Activated CD4-positive, alpha-beta T cell treated with anti-CD3 and anti-CD28 coated beads, Interleukin-2, amount 10 ng/mL, durations not matched to agents 7 days and 5 days (primary cell): ENCODE measurements around the gene LIMS2. TPM values are rescaled to one million over a fixed set of nuclear protein-coding genes. Genes with fewer than 3 reads are reported as not detected.

Source experiments
- CTCF ChIA-PET: fragments of 350-600 bp; sonication (Branson Sonifier 250); formaldehyde crosslinking; loops from one replicate; lab custom pipeline; 2021; ENCODE audit warnings: antibody characterized with exemption; lab: Charles Lee
- POLR2A ChIA-PET: fragments of 350-600 bp; sonication (Branson Sonifier 250); formaldehyde crosslinking; loops from one replicate; lab custom pipeline; 2021; ENCODE audit warnings: antibody characterized with exemption; lab: Charles Lee
- DNase-seq: peaks from one replicate; pipeline ENCODE4 v3.0.0-alpha.2; 2020
- H3K27ac Mint-ChIP-seq: one replicate; pipeline ENCODE4 v1.8.0; 2021; ENCODE audit warnings: mild to moderate bottlenecking, moderate library complexity, mixed read lengths
- H3K27me3 Mint-ChIP-seq: one replicate; pipeline ENCODE4 v1.8.0; 2021; ENCODE audit warnings: mixed read lengths
- H3K36me3 Mint-ChIP-seq: one replicate; pipeline ENCODE4 v1.8.0; 2021; ENCODE audit warnings: low read depth, mixed read lengths
- H3K4me1 Mint-ChIP-seq: one replicate; pipeline ENCODE4 v1.8.0; 2021; ENCODE audit warnings: mixed read lengths
- H3K4me3 Mint-ChIP-seq: one replicate; pipeline ENCODE4 v1.8.0; 2021; ENCODE audit warnings: mild to moderate bottlenecking, moderate library complexity, mixed read lengths
- H3K9me3 Mint-ChIP-seq: one replicate; pipeline ENCODE4 v1.8.0; 2021; ENCODE audit warnings: mixed read lengths
- total RNA-seq, 2 experiments: library from RNA; stranded (reverse); gene quantifications; one replicate each; pipeline ENCODE4 v1.2.3, GENCODE V29; 2021

Gene LIMS2
- total RNA-seq, 2 experiments from 2014 or later, result 34.2 to 36.4 TPM

- peaks cover 11% of the 10 kb centered on the region for H3K4me1 Mint-ChIP-seq
- ChIA-PET CTCF (interaction anchor here (0.6 to 4.6 kb wide), 4 partner anchors 10 to 58 kb away, joined by 3 to 50 read pairs (median 16); partner anchors contain the start of gene GPR17), POLR2A (no interaction called here)
Observed at GRCh38 chr2:127593228-127594115, 81.9 kb downstream of the LIMS2 start.

GRCh38 chr2:127592761-127593227 is 82.5 kb downstream of the LIMS2 start:
- Mint-ChIP-seq H3K4me1 (peaks cover 4% of the 10 kb centered on the region), H3K27me3 (peaks cover 3% of the 10 kb centered on the region), H3K4me3 (no peak overlapping the region), H3K9me3 (no peaks in the 10 kb centered on the region), H3K36me3 (no peaks in the 10 kb centered on the region), H3K27ac (no peak overlapping the region)
- ChIA-PET CTCF (interaction anchor here (4.3 to 4.6 kb wide), 2 partner anchors 53 to 59 kb away, joined by 28 to 50 read pairs; partner anchors contain the start of gene GPR17), POLR2A (no interaction called here)
- DNase-seq, result no peak

More at GRCh38 chr2:127593228-127594115, 81.9 kb downstream of the LIMS2 start:
- Mint-ChIP-seq H3K36me3 (no peaks in the 10 kb centered on the region), H3K4me3 (no peak overlapping the region), H3K9me3 (no peaks in the 10 kb centered on the region), H3K27ac (no peak overlapping the region), H3K27me3 (peaks cover 3% of the 10 kb centered on the region)
- DNase-seq, result no peak

GRCh38 chr2:127591221-127591923 is 84.0 kb downstream of the LIMS2 start:
- H3K9me3 Mint-ChIP-seq, result no peaks in the 10 kb centered on the region
- peak; percentile 73 for DNase-seq
- H3K27me3 Mint-ChIP-seq, result peaks cover 3% of the 10 kb centered on the region
- CTCF ChIA-PET, result interaction anchor here (0.6 to 4.6 kb wide), 20 partner anchors 8 to 177 kb away, joined by 3 to 50 read pairs (median 3); partner anchors contain the start of gene GPR17
- H3K4me3 Mint-ChIP-seq, result no peak overlapping the region
- POLR2A ChIA-PET, result no interaction called here
- peaks cover 3% of the 10 kb centered on the region for H3K4me1 Mint-ChIP-seq
- H3K36me3 Mint-ChIP-seq, result no peaks in the 10 kb centered on the region
- H3K27ac Mint-ChIP-seq, result no peak overlapping the region

GRCh38 chr2:127590386-127591190 is 84.7 kb downstream of the LIMS2 start:
- no peaks in the 10 kb centered on the region for H3K36me3 Mint-ChIP-seq
- H3K27me3 Mint-ChIP-seq, result peaks cover 5% of the 10 kb centered on the region
- CTCF ChIA-PET, result interaction anchor here (0.6 to 4.6 kb wide), 21 partner anchors 8 to 178 kb away, joined by 3 to 50 read pairs (median 3); partner anchors contain the start of gene GPR17
- H3K27ac Mint-ChIP-seq, result no peak overlapping the region
- no peak for DNase-seq
- H3K4me3 Mint-ChIP-seq, result no peak overlapping the region
- POLR2A ChIA-PET, result no interaction called here
- no peaks in the 10 kb centered on the region for H3K9me3 Mint-ChIP-seq
- H3K4me1 Mint-ChIP-seq, result peaks cover 3% of the 10 kb centered on the region

- H3K27me3 Mint-ChIP-seq, result peaks cover 5% of the 10 kb centered on the region
- ChIA-PET POLR2A (no interaction called here), CTCF (interaction anchor here (1.0 to 4.6 kb wide), 4 partner anchors 50 to 62 kb away, joined by 3 to 50 read pairs (median 20); partner anchors contain the start of gene GPR17)
- H3K4me1 Mint-ChIP-seq, result peaks cover 3% of the 10 kb centered on the region
- no peak overlapping the region for H3K27ac Mint-ChIP-seq
- no peaks in the 10 kb centered on the region for H3K9me3 Mint-ChIP-seq
- no peaks in the 10 kb centered on the region for H3K36me3 Mint-ChIP-seq
- no peak for DNase-seq
- no peak overlapping the region for H3K4me3 Mint-ChIP-seq
Observed at GRCh38 chr2:127589841-127590240, 85.5 kb downstream of the LIMS2 start.

- ChIA-PET POLR2A (no interaction called here), CTCF (interaction anchor here (0.6 kb wide), 1 partner anchor 25 kb away, joined by 3 read pairs; no protein-coding TSS in a partner anchor)
- Mint-ChIP-seq H3K9me3 (no peaks in the 10 kb centered on the region), H3K27ac (no peak overlapping the region), H3K27me3 (peaks cover 5% of the 10 kb centered on the region), H3K4me3 (no peak overlapping the region), H3K4me1 (peaks cover 3% of the 10 kb centered on the region), H3K36me3 (no peaks in the 10 kb centered on the region)
- no peak for DNase-seq
Observed at GRCh38 chr2:127589358-127589757, 86.0 kb downstream of the LIMS2 start.

Other genes starting within 250 kb of the LIMS2 start
- gene IWS1, start 149.0 kb downstream of the LIMS2 start, total RNA-seq, result 10 to 100 TPM; 43.0 to 46.9 TPM
- under 1 TPM; 0.60 to 0.69 TPM for gene MYO7B, start 139.8 kb downstream of the LIMS2 start, total RNA-seq
- gene GPR17, start 29.4 kb downstream of the LIMS2 start, total RNA-seq, result not detected
- 1 to 10 TPM; 5.0 to 5.7 TPM for gene SFT2D3, start 26.0 kb upstream of the LIMS2 start, total RNA-seq
- 10 to 100 TPM; 58.7 to 69.0 TPM for gene WDR33, start 135.6 kb upstream of the LIMS2 start, total RNA-seq
- 10 to 100 TPM; 46.3 to 52.3 TPM for gene POLR2D, start 182.6 kb upstream of the LIMS2 start, total RNA-seq
- gene AMMECR1L, start 210.4 kb upstream of the LIMS2 start, total RNA-seq, result 10 to 100 TPM; 15.0 to 15.4 TPM